Hepatocyte (in vitro differentiated cells): ENCODE results near the gene TMEM209. TPM values are rescaled to one million over a fixed set of nuclear protein-coding genes. Genes with fewer than 3 reads are reported as not detected.

Experiments
- DNase-seq: peaks from one replicate; pipeline ENCODE4 v3.0.0-alpha.2; 2016; ENCODE audit warnings: low spot score
- H2AFZ ChIP-seq: fragments of 200-600 bp; sonication (generic); 2 replicates; pipeline ENCODE4 v1.6.0; 2016; ENCODE audit warnings: antibody characterized with exemption, mild to moderate bottlenecking
- H3K27ac ChIP-seq: fragments of 200-600 bp; sonication (generic); 2 replicates; pipeline ENCODE4 v1.5.1; 2016; ENCODE audit warnings: mild to moderate bottlenecking
- H3K27me3 ChIP-seq: fragments of 200-600 bp; sonication (generic); 2 replicates; pipeline ENCODE4 v1.6.1; 2016
- H3K36me3 ChIP-seq: fragments of 200-600 bp; sonication (generic); replicated peaks from 2 replicates; pipeline ENCODE4 v1.5.1; 2016; ENCODE audit warnings: low read depth; ENCODE audit not compliant: insufficient read depth
- H3K4me1 ChIP-seq: fragments of 200-600 bp; sonication (generic); 2 replicates; pipeline ENCODE4 v1.5.1; 2016; ENCODE audit warnings: mild to moderate bottlenecking, moderate library complexity; ENCODE audit not compliant: insufficient read depth
- H3K4me2 ChIP-seq: fragments of 200-600 bp; sonication (generic); 2 replicates; pipeline ENCODE4 v1.6.0; 2016
- H3K4me3 ChIP-seq: fragments of 200-600 bp; sonication (generic); 2 replicates; pipeline ENCODE4 v1.5.1; 2016; ENCODE audit warnings: mild to moderate bottlenecking
- H3K79me2 ChIP-seq: fragments of 200-600 bp; sonication (generic); 2 replicates; pipeline ENCODE4 v1.6.0; 2017; ENCODE audit warnings: mild to moderate bottlenecking
- H3K9me2 ChIP-seq: fragments of 200-600 bp; sonication (generic); replicated peaks from 2 replicates; pipeline ENCODE4 v1.6.0; 2017; ENCODE audit warnings: mild to moderate bottlenecking; ENCODE audit not compliant: insufficient read depth
- H3K9me3 ChIP-seq: fragments of 200-600 bp; sonication (generic); 2 replicates; pipeline ENCODE4 v1.5.1; 2016; ENCODE audit warnings: low read depth, mild to moderate bottlenecking
- H4K20me1 ChIP-seq: fragments of 200-600 bp; sonication (generic); 2 replicates; pipeline ENCODE4 v1.6.0; 2016; ENCODE audit warnings: mild to moderate bottlenecking; ENCODE audit not compliant: insufficient read depth, poor library complexity, severe bottlenecking
- CTCF ChIP-seq: fragments of 200-600 bp; sonication (generic); IDR thresholded peaks from 2 replicates; pipeline ENCODE4 v1.5.1; 2016; ENCODE audit warnings: antibody characterized with exemption, mild to moderate bottlenecking; ENCODE audit not compliant: poor library complexity
- EZH2 ChIP-seq: fragments of 200-600 bp; sonication (generic); IDR thresholded peaks from 2 replicates; pipeline ENCODE4 v1.6.1; 2016; ENCODE audit warnings: antibody characterized with exemption, mild to moderate bottlenecking, borderline replicate concordance
- EZH2phosphoT487 ChIP-seq: fragments of 200-600 bp; sonication (generic); IDR thresholded peaks from one replicate; pipeline ENCODE4 v1.6.1; 2018; ENCODE audit warnings: antibody characterized with exemption, mild to moderate bottlenecking, low read depth, moderate library complexity; ENCODE audit not compliant: unreplicated experiment, severe bottlenecking
- WGBS: methylation state at CpG from one replicate; pipeline ENCODE4 v1.1.6; 2016; ENCODE audit warnings: low lambda C conversion rate; ENCODE audit errors: missing lambda C conversion rate; 5-methylcytosine and 5-hydroxymethylcytosine counted together
- polyA plus RNA-seq: library from polyadenylated mRNA; unstranded; fragments of >200 nt; fragmentation: Nextera tagmentation; extraction: Ambion mirVana; gene quantifications from 2 replicates; pipeline ENCODE4 v1.2.1, GENCODE V29; 2016
- total RNA-seq: library from RNA; depleted of rRNA; stranded (reverse); fragments of >200 nt; gene quantifications from 2 replicates; pipeline ENCODE4 v1.2.3, GENCODE V29; 2014

The TMEM209 gene
- total and polyA plus RNA-seq, 2 experiments from 2014 or later = 14.2 to 16.1 TPM

GRCh38 chr7:130131964-130132875 is 73.0 kb downstream of the TMEM209 start:
- Histone ChIP-seq H2AFZ (no peak overlapping the region), H4K20me1 (no peaks in the 10 kb centered on the region), H3K27me3 (no peaks in the 10 kb centered on the region), H3K4me1 (peaks cover 8% of the 10 kb centered on the region), H3K79me2 (no peaks in the 10 kb centered on the region), H3K4me2 (no peak overlapping the region), H3K27ac (peak overlapping the region; percentile 51), H3K36me3 (no peaks in the 10 kb centered on the region), H3K9me2 (no peaks in the 10 kb centered on the region), H3K4me3 (no peak overlapping the region), H3K9me3 (no peaks in the 10 kb centered on the region)
- no peak for DNase-seq
- 87% methylated on average over 12 of the region's 12 CpGs for WGBS
- TF ChIP-seq CTCF (no peak), EZH2 (no peak), EZH2phosphoT487 (no peak)

GRCh38 chr7:130131191-130131834 is 73.9 kb downstream of the TMEM209 start:
- peaks cover 5% of the 10 kb centered on the region for H3K4me1 ChIP-seq
- H3K4me2 ChIP-seq = no peak overlapping the region

GRCh38 chr7:130129011-130129411 is 76.2 kb downstream of the TMEM209 start:
- Histone ChIP-seq H3K4me1 (no peaks in the 10 kb centered on the region), H3K79me2 (no peaks in the 10 kb centered on the region), H3K4me2 (no peak overlapping the region), H3K4me3 (no peak overlapping the region), H3K27me3 (no peaks in the 10 kb centered on the region), H3K27ac (no peak overlapping the region), H3K36me3 (no peaks in the 10 kb centered on the region), H3K9me2 (no peaks in the 10 kb centered on the region), H3K9me3 (no peaks in the 10 kb centered on the region), H4K20me1 (no peaks in the 10 kb centered on the region), H2AFZ (no peak overlapping the region)
- TF ChIP-seq EZH2 = no peak
- TF ChIP-seq EZH2phosphoT487 = no peak
- TF ChIP-seq CTCF = no peak
- DNase-seq = no peak
- 93% methylated on average over 4 of the region's 4 CpGs for WGBS

More at GRCh38 chr7:130131191-130131834, 73.9 kb downstream of the TMEM209 start:
- no peaks in the 10 kb centered on the region for H3K27me3 ChIP-seq
- DNase-seq = no peak
- TF ChIP-seq CTCF (no peak), EZH2phosphoT487 (no peak), EZH2 (no peak)
- H3K9me2 ChIP-seq = no peaks in the 10 kb centered on the region
- H3K9me3 ChIP-seq = no peaks in the 10 kb centered on the region
- no peak overlapping the region for H2AFZ ChIP-seq
- no peak overlapping the region for H3K27ac ChIP-seq
- H3K36me3 ChIP-seq = no peaks in the 10 kb centered on the region
- H4K20me1 ChIP-seq = no peaks in the 10 kb centered on the region
- 98% methylated on average over 6 of the region's 6 CpGs for WGBS
- no peaks in the 10 kb centered on the region for H3K79me2 ChIP-seq
- no peak overlapping the region for H3K4me3 ChIP-seq
